Skeletal muscle tissue (tissue), 4 donors: ENCODE measurements around the gene IRF6. TPM values are rescaled to one million over a fixed set of nuclear protein-coding genes. Genes with fewer than 3 reads are reported as not detected.

Source experiments
- H3K27ac ChIP-seq: one replicate; pipeline ENCODE4 v1.7.0; 2013; ENCODE audit warnings: mild to moderate bottlenecking, low read depth, low read length, inconsistent platforms
- H3K27me3 ChIP-seq, 3 donors: one replicate each; pipeline ENCODE4 v1.7.0; 2013; ENCODE audit warnings: low read length in 3 of 3; ENCODE audit not compliant: control insufficient read depth in 3 of 3, insufficient read depth in 3 of 3
- H3K36me3 ChIP-seq, 3 donors: one replicate each; pipeline ENCODE4 v1.7.0; 2013; ENCODE audit warnings: low read length in 3 of 3; ENCODE audit not compliant: control insufficient read depth in 3 of 3, insufficient read depth in 3 of 3
- H3K4me1 ChIP-seq, 3 donors: one replicate each; pipeline ENCODE4 v1.7.0; 2013; ENCODE audit warnings: low read length in 3 of 3, mild to moderate bottlenecking in 3 of 3; ENCODE audit not compliant: control insufficient read depth in 3 of 3, insufficient read depth in 3 of 3
- H3K4me3 ChIP-seq, 3 donors: one replicate each; pipeline ENCODE4 v1.7.0; 2013; ENCODE audit warnings: low read length in 3 of 3
- H3K9ac ChIP-seq, 3 donors: one replicate each; pipeline ENCODE4 v1.7.0; 2013; ENCODE audit warnings: low read length in 3 of 3, mild to moderate bottlenecking in 3 of 3, moderate library complexity in 2 of 3, low read depth in 1 of 3
- H3K9me3 ChIP-seq, 3 donors: one replicate each; pipeline ENCODE4 v1.7.0; 2013; ENCODE audit warnings: low read length in 3 of 3; ENCODE audit not compliant: control insufficient read depth in 3 of 3
- total RNA-seq: library from RNA; depleted of rRNA; stranded (reverse); fragments of >200 nt; gene quantifications from one replicate; pipeline ENCODE4 v1.2.3, GENCODE V29; 2014
- donor health status: Osteomylitis.

The IRF6 gene
- total RNA-seq, 1 donor from 2014 or later, result 0.52 TPM

GRCh38 chr1:209810783-209811182 lies 4.8 kb upstream of the IRF6 start:
- H3K4me1 ChIP-seq, result peaks cover 0 to 4% (median 3%) of the 10 kb centered on the region in 3 donors
- no peaks in the 10 kb centered on the region for H3K9me3 ChIP-seq
- no peak overlapping the region for H3K27ac ChIP-seq
- no peak overlapping the region for H3K9ac ChIP-seq
- H3K4me3 ChIP-seq, result no peak overlapping the region
- H3K36me3 ChIP-seq, result no peaks in the 10 kb centered on the region
- peaks cover 0 to 7% (median 3%) of the 10 kb centered on the region in 3 donors for H3K27me3 ChIP-seq

GRCh38 chr1:209809611-209810010 lies 3.7 kb upstream of the IRF6 start:
- Histone ChIP-seq H3K9ac (no peak overlapping the region), H3K36me3 (no peaks in the 10 kb centered on the region), H3K27me3 (peaks cover 0 to 17% (median 5%) of the 10 kb centered on the region in 3 donors), H3K27ac (no peak overlapping the region), H3K9me3 (no peaks in the 10 kb centered on the region), H3K4me1 (peaks cover 0 to 6% (median 3%) of the 10 kb centered on the region in 3 donors), H3K4me3 (no peak overlapping the region)

GRCh38 chr1:209808059-209808581 lies 2.2 kb upstream of the IRF6 start:
- H3K27ac ChIP-seq, result no peak overlapping the region
- no peaks in the 10 kb centered on the region for H3K36me3 ChIP-seq
- no peak overlapping the region for H3K4me3 ChIP-seq
- H3K9ac ChIP-seq, result no peak overlapping the region
- no peaks in the 10 kb centered on the region for H3K9me3 ChIP-seq
- peaks cover 0 to 19% (median 5%) of the 10 kb centered on the region in 3 donors for H3K27me3 ChIP-seq
- H3K4me1 ChIP-seq, result peaks cover 0 to 6% (median 3%) of the 10 kb centered on the region in 3 donors

GRCh38 chr1:209807509-209807908 lies 1.6 kb upstream of the IRF6 start:
- Histone ChIP-seq H3K9me3 (no peaks in the 10 kb centered on the region), H3K9ac (no peak overlapping the region), H3K4me1 (peaks cover 0 to 6% (median 3%) of the 10 kb centered on the region in 3 donors), H3K4me3 (no peak overlapping the region), H3K36me3 (no peaks in the 10 kb centered on the region), H3K27ac (no peak overlapping the region), H3K27me3 (peaks cover 0 to 19% (median 5%) of the 10 kb centered on the region in 3 donors)

DNA sequence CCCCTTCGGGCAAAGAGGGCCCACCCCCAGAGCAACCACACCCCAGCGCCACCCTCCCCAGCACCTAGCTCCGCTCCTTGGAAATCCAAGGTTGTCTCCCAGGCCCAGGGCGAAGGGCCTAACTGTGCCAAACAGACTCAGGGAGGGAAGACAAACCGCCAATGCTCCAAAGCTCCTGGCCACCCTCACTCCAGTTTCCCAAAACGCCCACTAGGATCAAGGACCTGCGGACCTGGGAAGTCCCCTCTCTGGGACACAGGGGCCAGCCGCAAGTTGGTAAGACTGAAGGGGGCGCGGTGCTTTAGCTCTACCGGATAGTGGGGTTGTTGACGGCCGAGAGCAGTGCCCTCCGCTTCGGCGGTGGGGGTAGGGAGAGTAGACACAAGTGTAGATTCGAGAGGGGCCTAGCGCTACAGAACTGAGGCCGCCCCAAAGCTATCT lies 581 bp downstream of the IRF6 start:
- Histone ChIP-seq H3K9ac (no peak overlapping the region), H3K27me3 (peaks cover 0 to 16% (median 5%) of the 10 kb centered on the region in 3 donors), H3K4me1 (peaks cover 8 to 17% (median 14%) of the 10 kb centered on the region in 3 donors)

DNA sequence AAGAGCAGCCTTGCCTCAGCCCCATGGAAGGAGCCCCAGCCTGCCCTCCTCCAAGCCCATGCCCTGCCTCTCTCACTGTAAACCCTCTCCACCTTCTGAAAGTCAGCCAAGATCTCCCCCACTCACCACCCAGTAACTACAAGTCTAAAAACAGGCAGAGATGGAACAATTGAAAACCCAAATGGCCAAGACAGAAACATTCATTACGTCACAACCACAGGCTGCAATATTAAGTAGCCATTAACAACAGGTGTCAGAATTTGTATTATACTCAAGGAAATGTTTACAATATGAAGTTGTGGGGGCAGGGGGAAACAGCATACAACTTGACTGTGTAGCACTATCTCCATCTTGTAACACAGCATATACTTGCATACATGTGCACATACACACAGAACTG lies 2.4 kb downstream of the IRF6 start:
- H3K9ac ChIP-seq, result no peak overlapping the region
- peaks cover 8 to 17% (median 14%) of the 10 kb centered on the region in 3 donors for H3K4me1 ChIP-seq
- H3K36me3 ChIP-seq, result no peaks in the 10 kb centered on the region
- H3K27ac ChIP-seq, result no peak overlapping the region
- no peak overlapping the region for H3K4me3 ChIP-seq
- peaks cover 0 to 16% (median 5%) of the 10 kb centered on the region in 3 donors for H3K27me3 ChIP-seq
- H3K9me3 ChIP-seq, result no peaks in the 10 kb centered on the region

More for the DNA sequence above, 581 bp downstream of the IRF6 start:
- peak overlapping the region in 1 of 3 donors; percentile 51 for H3K4me3 ChIP-seq
- no peaks in the 10 kb centered on the region for H3K9me3 ChIP-seq
- H3K36me3 ChIP-seq, result no peaks in the 10 kb centered on the region
- H3K27ac ChIP-seq, result no peak overlapping the region

DNA sequence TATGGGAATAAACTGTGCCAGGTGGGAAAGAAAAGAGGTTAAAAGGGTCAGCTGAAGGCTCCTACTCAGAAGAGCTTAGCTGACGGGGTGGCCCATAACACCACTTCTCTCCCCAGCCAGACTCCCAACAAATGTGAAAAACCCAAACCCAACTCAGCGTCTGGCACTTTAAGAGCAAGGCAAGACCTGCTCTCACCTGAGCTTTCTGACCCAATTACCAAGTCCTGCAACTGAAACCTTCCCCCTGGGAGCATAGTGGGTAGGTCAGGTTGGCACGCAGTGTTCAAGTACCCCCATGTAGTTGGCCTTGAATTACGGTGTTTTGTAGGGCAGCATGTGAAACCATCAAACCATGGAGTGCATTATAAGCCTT lies 3.2 kb downstream of the IRF6 start:
- Histone ChIP-seq H3K36me3 (no peaks in the 10 kb centered on the region), H3K27ac (no peak overlapping the region), H3K4me1 (peaks cover 8 to 14% (median 11%) of the 10 kb centered on the region in 3 donors), H3K9me3 (no peaks in the 10 kb centered on the region), H3K4me3 (no peak overlapping the region), H3K9ac (no peak overlapping the region), H3K27me3 (peaks cover 0 to 16% (median 5%) of the 10 kb centered on the region in 3 donors)

DNA sequence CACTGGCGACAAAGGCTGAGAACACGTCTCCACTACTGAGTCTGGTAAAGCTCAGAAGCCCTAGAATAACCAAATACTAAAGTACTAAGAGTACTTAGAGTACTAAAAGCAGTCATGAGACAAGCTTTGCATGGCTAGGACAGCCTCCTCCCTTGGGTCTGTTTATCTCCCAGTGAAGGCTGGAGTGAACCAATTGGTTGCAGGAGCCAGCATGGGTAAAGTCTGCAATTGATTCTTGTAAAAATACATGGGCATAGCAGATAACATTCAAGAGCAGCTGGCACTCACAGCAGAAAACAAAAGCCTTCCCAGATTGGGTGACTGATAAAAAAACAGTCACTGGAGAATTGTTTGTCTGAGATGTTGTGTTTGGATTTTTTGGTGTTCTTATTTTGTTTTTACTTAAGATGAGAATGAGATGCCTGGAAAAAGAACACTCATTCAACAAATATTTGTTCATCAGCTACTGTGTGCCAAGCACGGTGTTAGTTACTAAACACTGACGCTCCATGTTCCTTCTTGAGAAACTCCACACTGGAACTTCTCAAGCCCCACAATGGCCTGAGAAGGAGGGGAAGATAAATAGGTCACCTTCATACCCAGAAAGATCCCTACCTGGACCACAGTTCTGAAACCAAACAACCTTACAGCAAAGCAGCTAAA lies 3.7 kb downstream of the IRF6 start:
- no peak overlapping the region for H3K27ac ChIP-seq
- H3K9ac ChIP-seq, result no peak overlapping the region

GRCh38 chr1:209800984-209801834 lies 4.7 kb downstream of the IRF6 start:
- peaks cover 8 to 14% (median 11%) of the 10 kb centered on the region in 3 donors for H3K4me1 ChIP-seq
- H3K4me3 ChIP-seq, result no peak overlapping the region
- peaks cover 0 to 16% (median 5%) of the 10 kb centered on the region in 3 donors for H3K27me3 ChIP-seq
- no peaks in the 10 kb centered on the region for H3K36me3 ChIP-seq
- H3K9ac ChIP-seq, result no peak overlapping the region
- no peak overlapping the region for H3K27ac ChIP-seq
- no peaks in the 10 kb centered on the region for H3K9me3 ChIP-seq

More for the DNA sequence above, 3.7 kb downstream of the IRF6 start:
- Histone ChIP-seq H3K27me3 (peaks cover 0 to 16% (median 5%) of the 10 kb centered on the region in 3 donors), H3K9me3 (no peaks in the 10 kb centered on the region), H3K36me3 (no peaks in the 10 kb centered on the region), H3K4me1 (peaks cover 8 to 14% (median 11%) of the 10 kb centered on the region in 3 donors), H3K4me3 (no peak overlapping the region)
